ENCODE results near the gene FAM193A.
"Not testable (repeated sequence)": the region's sequence is repeated elsewhere in the genome, so short reads cannot be mapped to it uniquely, and the experiment has no call there.

FAM193A gene

GRCh38 chr4:2615821-2616220 lies 79.4 kb downstream of the FAM193A start:
- no peak for DNase-seq (ENCODE audit: low read depth in 2 of 2)

GRCh38 chr4:2617955-2618354 lies 81.5 kb downstream of the FAM193A start:
- DNase-seq (ENCODE audit: low read depth in 2 of 2), result no peak

- not testable (repeated sequence) for DNase-seq (ENCODE audit: low read depth in 2 of 2)
Measured at GRCh38 chr4:2618729-2619128, 82.3 kb downstream of the FAM193A start.

DNA sequence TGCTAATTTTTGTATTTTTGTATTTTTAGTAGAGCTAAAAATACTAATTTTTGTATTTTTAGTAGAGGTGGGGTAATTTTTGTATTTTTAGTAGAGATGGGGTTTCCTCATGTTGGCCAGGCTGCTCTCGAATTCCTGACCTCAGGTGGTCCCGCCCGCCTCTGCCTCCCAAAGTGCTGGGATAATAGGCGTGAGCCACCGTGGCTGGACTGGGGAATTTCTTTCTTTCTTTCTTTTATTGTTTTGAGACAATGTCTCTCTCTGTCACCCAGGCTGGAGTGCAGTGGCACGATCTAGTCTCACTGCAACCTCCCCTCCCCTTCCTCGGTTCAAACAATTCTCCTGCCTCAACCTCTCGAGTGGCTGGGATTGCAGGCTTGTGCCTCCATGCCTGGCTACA lies 83.0 kb downstream of the FAM193A start:
- no peak for DNase-seq (ENCODE audit: low read depth in 2 of 2)

DNA sequence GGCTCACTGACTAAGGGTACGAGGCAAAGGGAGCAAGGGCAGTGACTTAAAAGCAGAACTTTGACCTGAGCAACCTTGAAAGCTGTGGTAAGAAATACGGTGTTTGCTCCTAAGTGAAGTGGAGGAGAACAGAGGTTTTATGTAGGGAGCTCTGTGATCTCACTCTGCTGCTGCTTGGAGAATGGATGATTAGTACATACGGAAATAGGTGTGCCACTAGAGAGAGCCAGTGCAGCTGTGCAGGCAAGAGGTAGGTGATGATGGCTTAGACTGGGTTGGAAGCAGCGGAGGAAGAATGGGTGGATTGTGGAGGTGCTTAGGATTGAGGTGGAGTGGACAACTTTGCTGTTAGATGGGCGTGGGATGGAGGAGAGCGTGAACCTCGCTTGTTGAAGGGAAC lies 85.0 kb downstream of the FAM193A start:
- DNase-seq (ENCODE audit: low read depth in 2 of 2), result no peak

DNA sequence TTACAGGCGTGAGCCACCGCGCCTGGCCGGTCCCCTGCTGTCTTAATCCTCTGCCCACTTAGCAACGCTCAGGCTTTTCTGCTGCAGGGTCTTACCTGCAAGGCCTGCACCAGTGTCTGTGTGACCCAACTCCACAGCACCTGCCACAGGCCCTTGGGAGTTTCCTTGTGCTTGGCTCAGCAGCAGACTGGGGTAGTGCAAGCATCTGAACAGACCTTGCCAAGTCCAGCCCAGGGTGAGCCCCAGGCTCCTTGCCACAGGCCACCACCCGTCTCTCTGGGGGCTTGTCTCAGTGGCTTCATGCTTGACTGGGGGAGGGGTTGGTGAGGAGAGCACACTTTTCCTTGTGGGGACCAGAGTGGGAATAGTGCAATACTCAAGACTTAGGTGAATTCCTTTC lies 87.0 kb downstream of the FAM193A start:
- DNase-seq (ENCODE audit: low read depth in 2 of 2), result no peak

DNA sequence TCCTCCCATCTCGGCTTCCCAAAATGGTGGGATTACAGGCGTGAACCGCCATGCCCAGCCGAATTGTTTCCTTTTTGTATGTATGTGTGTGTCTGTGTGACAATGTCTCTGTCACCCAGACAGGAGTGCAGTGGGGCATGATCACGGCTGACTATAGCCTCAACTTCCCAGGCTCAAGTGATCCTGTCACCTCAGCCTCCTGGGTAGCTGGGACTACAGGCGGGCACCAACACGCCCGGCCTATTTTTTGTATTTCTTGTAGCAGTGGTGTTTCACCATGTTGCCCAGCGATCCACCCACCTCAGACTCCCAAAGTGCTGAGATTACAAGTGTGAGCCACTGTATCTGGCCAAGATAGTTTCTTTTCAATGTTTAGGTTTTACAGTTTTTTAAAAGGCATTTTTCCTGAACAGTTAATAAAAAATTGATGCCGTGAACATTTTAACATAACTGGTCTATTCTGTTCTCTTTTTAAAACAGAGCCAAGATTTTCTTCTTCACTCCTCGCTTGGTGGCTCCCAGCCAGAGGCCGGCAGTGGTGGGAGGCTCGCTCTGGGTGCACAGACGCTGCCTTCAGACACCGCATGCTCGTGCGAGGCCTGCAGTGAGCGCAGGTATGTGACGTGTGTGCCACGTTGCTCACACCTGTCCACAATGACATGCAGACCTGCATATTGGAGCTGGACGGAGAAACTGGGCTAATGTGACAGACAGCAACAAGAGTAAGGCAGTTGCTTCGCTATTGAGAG lies 88.5 kb downstream of the FAM193A start:
- DNase-seq (ENCODE audit: low read depth in 2 of 2), result no peak

DNA sequence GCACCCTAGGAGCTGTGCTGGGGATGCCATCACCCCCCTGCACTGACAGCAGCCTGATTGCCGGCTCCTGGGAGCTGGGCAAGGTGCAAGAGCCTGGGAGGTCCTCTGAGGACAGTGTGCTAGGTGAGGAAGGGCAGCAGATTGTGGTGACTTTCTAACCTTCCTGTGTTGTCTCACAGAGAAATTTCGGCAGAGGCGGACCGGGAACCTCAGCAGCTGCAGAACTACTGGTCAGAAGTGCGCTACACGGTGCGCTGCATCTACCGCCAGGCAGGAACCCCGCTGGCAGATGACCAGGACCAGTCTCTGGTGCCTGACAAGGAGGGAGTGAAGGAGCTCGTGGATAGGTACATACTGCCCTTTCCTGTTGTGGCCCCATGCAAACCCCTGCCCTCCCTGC lies 89.8 kb downstream of the FAM193A start:
- no peak for DNase-seq (ENCODE audit: low read depth in 2 of 2)

DNA sequence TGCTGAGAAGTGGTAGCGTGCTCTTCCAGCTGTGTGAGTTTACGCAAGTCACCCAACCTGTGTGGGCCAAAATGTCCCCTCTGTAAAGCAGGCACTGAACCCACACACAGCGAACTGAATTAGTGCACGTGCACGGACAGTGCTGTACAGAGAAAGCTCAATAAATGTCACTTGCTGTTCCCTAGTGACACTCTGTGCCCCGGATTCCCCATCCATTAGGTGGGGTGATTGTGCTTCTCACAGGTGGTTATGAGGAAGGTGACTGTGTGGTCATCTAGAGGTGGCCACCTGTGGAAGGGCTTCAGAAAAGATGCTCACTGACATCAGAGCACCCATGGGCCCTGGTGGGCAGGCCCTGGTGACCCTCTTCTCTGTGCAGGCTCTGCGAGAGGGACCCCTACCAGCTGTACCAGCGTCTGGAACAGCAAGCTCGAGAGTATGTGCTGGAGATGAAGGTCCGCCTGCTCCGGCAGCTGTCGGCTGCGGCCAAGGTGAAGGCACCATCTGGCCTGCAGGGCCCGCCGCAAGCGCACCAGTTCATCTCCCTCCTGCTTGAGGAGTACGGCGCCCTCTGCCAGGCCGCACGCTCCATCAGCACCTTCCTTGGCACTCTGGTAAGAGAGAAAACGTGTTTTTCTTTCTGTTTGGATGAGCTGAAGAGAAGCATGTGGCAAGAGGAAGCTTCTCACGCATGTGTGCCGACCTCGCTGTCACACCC lies 94.3 kb downstream of the FAM193A start:
- no peak for DNase-seq (ENCODE audit: low read depth in 2 of 2)

DNA sequence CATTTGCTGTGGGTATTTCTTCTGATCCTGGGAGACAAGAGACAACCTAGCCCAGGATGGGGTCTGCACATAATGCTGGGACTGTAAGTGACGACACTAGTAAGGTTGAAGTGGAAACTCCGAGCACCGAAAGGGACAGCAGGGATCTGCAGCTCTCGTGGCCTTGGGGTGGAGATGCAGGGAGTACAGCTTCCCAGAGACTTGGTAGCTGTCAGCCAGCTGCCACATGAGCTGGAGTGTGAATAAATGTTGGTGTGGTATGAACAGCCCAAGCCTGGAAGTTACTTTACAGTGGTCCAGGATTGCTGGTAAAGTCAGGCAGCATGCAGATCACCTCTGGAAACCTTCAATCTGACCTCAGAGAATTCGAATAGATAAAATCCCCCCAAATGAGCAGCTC lies 97.6 kb downstream of the FAM193A start:
- no peak for DNase-seq (ENCODE audit: low read depth in 2 of 2)

DNA sequence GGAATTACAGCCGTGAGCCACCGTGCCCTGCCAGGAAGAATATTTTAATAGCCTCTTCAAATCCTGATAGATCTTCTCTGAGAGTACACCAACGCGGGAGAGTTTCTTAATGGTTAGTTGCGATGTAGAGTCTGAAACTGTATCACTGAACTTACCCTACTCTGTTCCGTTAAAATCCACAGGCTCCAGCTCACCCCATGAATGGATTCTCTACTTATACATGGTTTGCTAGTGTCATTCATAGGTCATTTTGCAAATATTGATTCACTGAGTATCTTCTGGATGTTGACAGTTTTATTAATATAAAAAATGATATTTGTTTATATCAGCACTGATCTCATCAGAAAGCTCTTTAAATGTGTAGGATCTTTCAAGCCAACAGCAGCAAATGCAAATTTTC lies 99.9 kb downstream of the FAM193A start:
- DNase-seq (ENCODE audit: low read depth in 2 of 2), result no peak

DNA sequence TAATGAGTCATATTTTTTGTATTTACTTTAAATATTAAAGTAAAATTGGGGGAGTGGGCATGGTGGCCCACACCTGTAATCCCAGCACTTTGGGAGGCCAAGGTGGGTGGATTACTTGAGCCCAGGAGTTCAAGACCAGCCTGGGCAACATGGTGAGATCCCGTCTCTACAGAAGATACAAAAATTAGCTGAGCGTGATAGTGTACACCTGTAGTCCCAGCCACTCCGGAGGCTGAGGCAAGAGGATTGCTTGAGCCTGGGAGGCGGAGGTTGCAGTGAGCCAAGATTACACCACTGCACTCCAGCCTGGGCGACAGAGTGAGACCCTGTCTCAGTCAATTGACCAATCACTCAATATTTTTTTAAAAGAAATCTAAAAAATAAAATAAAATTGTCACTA lies 100.5 kb downstream of the FAM193A start:
- DNase-seq (ENCODE audit: low read depth in 2 of 2), result not testable (repeated sequence)

- DNase-seq (ENCODE audit: low read depth in 2 of 2), result no peak
Measured at GRCh38 chr4:2637956-2638552, 101.6 kb downstream of the FAM193A start.

DNA sequence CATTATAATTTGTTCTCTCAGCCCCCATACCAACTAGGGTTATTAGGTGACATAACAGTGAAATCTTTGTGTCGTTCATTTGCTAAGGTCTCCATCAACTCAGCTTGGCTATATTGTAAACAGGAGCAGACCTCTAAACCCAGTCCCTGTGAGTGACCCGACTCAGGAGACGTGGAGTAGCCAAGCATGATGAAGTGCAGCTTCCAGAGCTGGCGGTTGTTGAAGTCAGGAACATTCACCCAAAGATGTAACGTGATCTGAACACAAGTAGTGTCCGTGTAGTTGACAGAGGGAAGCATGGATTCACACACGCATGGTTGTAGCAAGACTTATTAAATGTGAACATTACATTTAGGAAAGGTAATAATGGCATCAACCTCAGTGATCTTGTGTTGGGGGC lies 102.3 kb downstream of the FAM193A start:
- DNase-seq (ENCODE audit: low read depth in 2 of 2), result no peak

- no peak for DNase-seq (ENCODE audit: low read depth in 2 of 2)
Measured at GRCh38 chr4:2642968-2643367, 106.5 kb downstream of the FAM193A start.

GRCh38 chr4:2643555-2643954 lies 107.1 kb downstream of the FAM193A start:
- no peak for DNase-seq (ENCODE audit: low read depth in 2 of 2)

DNA sequence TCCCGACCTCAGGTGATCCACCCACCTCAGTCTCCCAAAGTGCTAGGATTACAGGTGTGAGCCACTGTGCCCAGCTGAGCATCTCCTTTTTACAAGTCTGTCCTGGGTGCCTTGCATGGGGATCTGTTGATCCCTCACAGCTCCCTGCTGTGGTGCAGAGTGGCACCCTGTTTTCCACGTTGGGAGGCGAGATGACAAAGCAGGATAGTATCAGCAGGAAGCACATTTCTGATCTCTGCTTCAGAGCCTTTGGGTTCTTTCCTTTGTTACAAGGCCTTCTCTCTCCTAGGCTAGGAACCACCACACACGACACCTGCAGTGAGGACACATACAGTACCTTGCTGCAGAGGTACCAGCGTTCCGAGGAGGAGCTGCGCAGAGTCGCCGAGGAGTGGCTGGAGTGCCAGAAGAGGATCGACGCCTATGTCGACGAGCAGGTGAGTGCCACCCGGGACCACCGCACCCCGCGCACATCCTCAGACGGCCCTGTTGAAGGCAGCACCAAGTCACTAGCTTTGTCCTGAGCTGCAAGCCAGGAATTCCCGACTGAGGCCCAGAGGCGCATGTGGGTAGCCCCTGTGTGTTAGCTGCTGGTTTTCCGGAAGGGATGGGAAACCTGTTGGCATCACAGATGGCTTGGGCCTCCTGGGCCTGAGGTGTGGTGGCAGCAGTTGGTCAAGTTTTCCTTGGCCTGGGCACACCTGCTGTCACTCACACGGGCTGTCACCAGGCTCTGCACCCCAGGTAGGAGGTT lies 110.1 kb downstream of the FAM193A start:
- no peak for DNase-seq (ENCODE audit: low read depth in 2 of 2)

DNA sequence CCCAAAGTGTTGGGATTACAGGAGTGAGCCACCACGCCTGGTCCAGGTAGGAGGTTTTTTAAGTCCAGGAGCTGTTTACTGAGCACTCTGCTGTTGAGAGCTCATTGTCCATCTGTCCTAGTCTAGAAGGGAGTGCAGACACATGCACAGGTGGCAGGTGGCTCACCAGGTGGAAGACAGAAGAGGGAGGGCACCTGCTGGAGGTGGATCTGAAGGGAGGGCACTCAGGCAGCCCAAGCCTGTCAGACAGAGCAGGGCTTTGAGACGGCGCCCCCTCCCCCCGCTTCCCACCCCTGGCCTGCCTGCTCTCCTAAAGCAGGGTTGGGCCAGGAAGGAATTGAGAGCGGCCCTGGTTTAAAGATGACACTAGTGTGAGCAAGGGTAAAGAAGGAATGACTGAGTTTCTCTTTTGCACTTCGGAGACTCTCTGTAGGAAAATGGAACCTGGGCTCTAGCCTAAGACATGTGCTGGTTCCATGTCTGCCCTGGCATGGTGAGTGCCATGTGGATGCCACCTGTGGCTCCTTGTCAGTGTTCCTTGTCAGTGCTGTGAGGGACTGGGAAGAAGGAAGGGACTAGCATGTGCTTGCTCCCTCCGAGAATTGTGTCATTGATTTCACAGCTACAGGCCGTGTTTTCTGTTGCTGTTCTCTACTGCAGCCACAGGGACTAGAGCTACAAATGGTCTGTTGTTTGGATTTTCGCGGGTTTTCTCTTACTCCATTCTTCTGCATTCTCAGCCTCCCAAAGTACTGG lies 111.1 kb downstream of the FAM193A start:
- no peak for DNase-seq (ENCODE audit: low read depth in 2 of 2)

GRCh38 chr4:2648159-2648814 lies 111.8 kb downstream of the FAM193A start:
- DNase-seq (ENCODE audit: low read depth in 2 of 2), result no peak

DNA sequence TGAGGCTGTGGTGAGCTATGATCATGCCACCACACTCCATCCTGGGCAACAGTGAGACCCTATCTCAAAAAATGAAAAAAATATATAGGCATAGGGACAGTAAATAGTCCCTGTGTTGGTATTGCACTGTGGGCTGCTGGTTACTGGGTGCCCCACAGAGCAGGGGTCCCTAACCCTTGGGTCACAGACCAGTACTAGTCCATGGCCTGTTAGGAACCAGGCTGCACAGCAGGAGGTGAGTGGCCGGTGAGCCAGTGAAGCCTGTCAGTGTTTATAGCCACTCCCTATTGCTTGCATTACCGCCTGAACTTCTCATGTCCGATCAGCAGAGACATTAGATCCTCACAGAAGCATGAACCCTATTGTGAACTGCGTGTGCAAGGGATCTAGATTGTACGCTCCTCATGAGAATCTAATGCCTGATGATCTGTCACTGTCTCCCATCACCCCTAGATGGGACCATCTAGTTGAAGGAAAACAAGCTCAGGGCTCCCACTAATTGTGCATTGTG lies 113.2 kb downstream of the FAM193A start:
- DNase-seq (ENCODE audit: low read depth in 2 of 2), result no peak

DNA sequence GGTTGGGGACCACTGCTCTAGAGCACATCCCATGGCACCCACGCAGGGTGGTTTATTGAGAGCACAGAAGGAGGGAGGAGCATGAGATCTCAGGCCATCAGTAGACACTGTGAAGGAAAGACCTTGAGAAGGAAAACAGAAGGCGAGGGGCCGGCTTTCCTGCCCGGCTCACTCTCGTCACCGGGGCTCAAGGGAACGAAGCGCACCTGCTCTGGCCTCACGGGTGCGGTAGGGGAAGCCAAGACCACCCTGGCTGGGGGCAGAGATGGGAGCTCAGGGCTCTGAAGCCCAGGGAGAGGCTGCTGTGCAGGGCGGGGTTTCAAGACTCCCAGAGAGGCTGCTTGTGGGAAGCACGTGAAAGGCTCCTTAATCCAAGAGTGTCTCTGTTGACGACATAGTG lies 113.8 kb downstream of the FAM193A start:
- no peak for DNase-seq (ENCODE audit: low read depth in 2 of 2)
